HG02588 (cell line): ENCODE measurements around the gene ST3GAL3.

Source experiments
- ATAC-seq: cut with Tn5 transposase; IDR thresholded peaks from one replicate; pipeline ENCODE4 v1.9.1; 2021; ENCODE audit warnings: mild to moderate bottlenecking, moderate library complexity; ENCODE audit not compliant: unreplicated experiment

The ST3GAL3 gene

GRCh38 chr1:43873851-43874250 lies 166.5 kb downstream of the ST3GAL3 start:
- ATAC-seq: no peak

DNA sequence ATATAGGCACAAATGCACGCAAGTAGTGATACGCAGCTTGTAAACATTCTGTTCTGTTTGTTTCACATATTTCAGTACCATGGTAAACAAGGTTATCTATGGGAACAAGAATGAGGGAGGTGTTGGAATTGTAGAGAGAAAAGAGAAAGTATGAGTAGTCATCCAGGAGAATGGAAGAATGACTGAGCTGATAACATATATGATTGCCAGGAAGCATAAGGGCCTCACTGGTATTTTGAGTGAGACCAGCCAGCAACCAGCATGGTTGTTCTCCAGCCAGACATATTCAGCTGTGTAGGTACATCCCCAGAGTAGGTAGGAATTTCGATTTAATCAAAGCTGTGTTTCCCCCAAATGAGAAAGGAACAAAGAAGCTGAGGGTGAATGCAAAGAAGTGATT lies 167.4 kb downstream of the ST3GAL3 start:
- no peak for ATAC-seq

DNA sequence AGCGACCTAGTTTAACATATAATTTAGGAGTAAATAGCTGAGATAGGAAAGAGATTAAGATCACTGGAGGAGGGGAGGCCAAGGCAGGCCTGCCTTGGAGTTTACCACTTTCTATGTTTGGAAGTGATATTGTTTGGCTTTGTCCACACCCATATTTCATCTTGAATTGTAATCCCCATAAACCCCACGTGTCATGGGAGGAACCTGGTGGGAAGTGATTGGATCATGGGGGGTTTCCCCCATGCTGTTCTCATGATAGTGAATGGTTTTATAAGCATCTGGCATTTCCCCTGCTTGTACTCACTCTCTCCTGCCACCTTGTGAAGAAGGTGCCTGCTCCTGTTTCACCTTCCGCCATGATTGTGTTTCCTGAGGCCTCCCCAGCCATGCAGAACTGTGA lies 168.0 kb downstream of the ST3GAL3 start:
- ATAC-seq: no peak

DNA sequence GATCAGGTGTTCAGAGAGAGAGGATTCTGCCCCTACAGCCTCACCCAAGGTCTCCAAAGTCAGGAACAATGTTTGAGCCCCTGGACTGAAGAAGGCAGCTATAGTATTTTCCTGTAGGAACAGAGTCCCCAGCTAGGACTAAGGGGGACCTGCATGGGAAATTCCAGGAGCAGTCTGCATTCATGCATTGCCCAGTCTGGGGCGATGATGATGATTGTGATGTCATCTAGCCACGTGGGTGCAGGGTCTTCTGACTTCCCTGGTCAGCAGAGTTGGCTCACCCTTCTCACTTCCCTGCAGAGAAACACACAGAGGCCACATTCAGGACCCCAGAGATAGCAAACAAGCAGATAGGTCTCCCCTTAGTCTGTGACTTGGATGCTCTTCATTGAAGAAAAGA lies 169.8 kb downstream of the ST3GAL3 start:
- no peak for ATAC-seq

DNA sequence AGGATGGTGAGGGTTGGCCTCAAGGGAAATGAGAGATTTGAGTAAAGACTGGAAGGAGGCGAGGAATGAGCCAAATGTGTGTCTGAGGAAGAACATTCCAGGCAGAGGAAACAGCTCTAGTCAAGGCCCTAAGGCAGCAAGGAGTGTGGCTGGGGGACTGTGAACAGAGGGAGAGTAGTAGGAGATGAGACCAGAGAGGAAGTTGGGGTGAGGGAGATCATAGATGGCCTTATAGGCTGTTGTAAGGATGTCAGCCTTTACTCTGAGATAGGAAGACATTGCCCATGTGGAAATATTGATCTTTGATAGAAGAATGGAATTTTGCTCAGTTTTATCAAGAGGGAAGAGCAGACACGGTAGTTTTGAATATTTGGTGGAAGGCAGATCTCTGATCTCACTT lies 171.1 kb downstream of the ST3GAL3 start:
- no peak for ATAC-seq

- ATAC-seq: no peak
Measured at GRCh38 chr1:43878854-43879253, 171.5 kb downstream of the ST3GAL3 start.

GRCh38 chr1:43879414-43879813 lies 172.1 kb downstream of the ST3GAL3 start:
- no peak for ATAC-seq

GRCh38 chr1:43879996-43880395 lies 172.7 kb downstream of the ST3GAL3 start:
- no peak for ATAC-seq

GRCh38 chr1:43880604-43881003 lies 173.3 kb downstream of the ST3GAL3 start:
- no peak for ATAC-seq

GRCh38 chr1:43881415-43881814 lies 174.1 kb downstream of the ST3GAL3 start:
- ATAC-seq: no peak

DNA sequence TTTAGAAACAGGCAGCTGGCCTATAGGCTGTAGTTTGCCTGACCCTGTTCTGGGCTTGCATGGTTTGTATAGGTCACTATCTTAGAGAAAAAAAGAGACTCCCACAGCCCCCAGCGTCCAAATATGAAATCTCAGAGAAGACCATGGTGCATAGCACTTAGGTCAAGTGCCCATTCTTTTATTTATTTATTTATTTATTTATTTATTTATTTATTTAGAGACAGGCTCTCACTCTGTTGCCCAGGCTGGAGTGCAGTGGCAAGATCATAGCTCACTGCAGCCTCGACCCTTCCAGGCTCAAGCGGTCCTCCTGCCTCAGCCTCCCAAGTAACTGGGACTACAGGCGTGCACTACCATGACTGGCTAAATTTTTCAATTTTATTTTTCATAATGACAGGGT lies 175.4 kb downstream of the ST3GAL3 start:
- ATAC-seq: no peak

DNA sequence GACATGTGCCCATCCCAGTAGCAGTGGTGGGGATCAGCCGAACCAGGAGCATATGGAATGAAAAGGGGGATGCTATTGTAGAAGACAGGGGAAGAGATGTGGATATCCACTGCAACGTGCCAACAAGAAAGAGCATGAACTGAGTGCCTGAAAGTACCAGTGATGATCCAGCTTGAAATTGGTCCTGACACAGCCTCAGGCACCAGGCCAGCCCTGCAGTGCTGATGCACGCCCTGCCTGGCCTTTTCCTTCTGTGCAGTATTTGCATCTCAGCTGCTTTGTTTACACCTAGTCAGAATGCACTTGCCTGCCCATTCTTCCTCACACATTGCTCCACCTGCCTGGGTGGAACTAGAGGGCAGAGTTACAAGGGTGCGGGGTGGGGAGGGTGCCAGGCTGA lies 176.0 kb downstream of the ST3GAL3 start:
- no peak for ATAC-seq

DNA sequence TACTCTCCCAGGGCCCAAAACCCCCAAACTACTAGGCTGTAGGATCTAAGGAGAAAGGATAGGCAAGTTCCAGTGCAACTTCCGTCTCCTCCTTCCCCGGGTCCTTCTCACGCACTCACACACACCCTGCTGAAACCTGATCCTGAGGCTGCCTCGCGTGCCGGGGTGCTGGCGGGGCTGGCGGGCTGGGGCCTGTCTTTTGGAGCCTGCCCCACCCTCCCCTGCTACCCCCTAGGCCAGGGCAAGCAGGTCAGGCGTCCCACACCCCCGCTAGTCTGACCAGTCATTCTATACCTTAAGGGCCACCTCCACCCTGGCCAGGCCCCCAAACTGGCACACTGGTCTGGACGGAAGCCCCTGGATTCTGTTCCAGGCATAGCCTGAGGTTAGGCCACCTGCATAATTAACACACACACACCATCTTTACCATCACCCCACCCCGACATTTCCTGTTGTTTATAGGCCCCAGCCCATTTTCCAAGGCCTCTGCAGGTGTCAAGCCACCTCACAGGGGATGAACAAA lies 178.0 kb downstream of the ST3GAL3 start:
- no peak for ATAC-seq

DNA sequence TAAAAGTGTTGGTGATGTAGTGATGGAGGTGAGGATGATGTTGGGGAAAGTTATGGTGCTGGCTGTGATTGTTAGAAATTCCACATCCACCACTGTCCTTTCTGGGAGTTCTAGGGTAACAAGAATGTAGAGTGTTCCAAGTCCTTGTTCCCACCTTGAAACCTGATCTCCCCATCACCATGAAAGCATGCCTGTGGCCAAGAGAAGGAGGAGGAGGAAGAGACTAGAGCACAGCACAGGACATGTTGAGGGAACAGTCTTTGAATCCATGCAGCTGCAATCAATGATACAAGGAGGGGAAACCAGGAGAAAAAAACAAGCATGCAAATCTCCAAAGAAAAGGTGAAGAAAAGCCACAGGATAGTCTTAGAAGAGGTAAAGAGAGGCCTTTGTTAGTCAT lies 180.4 kb downstream of the ST3GAL3 start:
- ATAC-seq: no peak

DNA sequence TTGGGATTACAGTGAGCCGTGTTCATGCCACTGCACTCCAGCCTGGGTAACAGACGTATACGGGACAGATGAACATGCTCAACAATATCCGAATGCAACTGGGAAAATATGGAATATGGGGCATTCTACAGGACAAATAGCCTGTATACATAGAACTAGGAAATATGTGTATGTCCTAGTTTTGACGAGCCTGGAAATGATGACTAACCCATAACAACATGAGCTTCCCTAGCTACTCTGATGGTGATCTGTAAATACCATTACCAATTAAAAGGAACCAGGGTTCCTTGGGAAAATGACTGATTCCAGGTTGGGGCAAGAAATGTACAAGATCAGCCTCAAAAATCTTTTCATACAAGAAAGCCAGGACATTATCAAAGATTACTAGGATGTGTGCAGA lies 183.5 kb downstream of the ST3GAL3 start:
- no peak for ATAC-seq

DNA sequence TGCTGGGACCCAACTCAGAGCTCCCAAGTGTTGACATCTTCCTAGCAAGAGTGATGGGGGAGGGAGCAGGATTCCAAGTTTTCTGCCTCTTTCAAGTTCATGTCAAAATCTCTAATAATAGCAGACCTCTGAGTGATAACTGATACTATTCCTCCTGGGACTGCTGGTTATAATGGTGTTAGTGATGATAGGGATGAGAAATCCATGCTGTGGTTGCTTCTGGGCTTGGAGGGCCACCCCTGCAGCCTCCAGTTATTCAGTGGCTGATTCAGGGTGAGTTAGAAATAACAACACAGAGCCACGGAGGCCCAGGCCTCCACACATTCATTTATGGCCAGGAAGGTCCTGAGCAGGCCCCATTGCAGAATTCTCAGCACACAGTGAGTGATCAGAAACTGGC lies 185.7 kb downstream of the ST3GAL3 start:
- ATAC-seq: no peak

DNA sequence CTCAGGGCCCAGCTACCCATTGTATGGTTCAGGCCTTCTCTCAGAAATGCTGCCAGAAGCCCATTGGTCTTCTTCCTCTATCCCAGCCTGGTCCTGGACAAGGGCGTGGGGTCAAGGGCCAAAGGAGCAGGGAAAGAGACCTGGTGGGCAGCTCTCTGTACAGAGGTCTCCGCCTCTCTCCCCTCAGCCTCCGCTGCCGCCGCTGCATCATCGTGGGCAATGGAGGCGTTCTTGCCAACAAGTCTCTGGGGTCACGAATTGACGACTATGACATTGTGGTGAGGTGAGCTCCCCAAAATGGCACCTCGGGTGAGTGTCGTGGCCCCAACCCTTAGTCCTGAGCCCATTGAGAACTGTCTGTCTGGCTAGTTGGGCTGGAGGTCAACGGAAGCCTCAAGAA lies 191.6 kb downstream of the ST3GAL3 start:
- no peak for ATAC-seq

GRCh38 chr1:43900386-43900785 lies 193.1 kb downstream of the ST3GAL3 start:
- no peak for ATAC-seq

DNA sequence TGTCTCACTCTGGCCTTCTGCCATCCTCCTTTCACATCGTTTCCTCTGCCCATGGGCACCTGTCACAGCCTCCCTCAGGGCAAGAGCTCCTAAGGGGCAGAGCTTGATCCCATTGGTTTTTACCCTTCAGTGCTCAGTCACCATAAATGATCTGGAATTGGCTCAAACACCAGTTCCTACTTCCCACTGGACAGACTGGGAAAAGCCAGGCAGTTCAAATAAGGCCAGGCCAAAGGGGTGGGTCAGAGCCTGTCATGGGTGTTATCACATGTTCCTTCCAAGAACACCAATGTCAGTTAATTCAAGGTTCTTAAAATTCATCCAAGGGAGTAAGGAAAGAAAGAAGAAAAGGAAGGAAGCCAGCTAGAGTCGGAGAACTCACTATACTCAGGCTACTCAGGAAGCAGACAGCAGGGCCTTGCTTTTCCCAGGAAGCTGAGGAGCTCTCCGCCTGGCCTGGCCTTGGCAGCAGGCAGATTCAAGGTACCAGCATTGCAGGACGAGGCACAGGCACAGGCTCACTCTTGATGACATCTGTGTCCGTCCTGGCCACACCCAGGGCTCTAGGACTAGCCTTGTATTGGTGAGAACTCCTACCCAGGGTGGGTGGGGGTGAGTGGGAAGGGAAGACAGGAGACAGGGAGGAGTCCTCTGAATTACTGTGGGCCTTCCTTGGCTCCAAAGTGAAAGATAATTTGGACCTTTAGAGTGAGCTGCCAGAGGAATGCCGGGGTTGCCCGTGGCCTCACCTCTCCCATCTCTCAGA lies 194.0 kb downstream of the ST3GAL3 start:
- no peak for ATAC-seq

DNA sequence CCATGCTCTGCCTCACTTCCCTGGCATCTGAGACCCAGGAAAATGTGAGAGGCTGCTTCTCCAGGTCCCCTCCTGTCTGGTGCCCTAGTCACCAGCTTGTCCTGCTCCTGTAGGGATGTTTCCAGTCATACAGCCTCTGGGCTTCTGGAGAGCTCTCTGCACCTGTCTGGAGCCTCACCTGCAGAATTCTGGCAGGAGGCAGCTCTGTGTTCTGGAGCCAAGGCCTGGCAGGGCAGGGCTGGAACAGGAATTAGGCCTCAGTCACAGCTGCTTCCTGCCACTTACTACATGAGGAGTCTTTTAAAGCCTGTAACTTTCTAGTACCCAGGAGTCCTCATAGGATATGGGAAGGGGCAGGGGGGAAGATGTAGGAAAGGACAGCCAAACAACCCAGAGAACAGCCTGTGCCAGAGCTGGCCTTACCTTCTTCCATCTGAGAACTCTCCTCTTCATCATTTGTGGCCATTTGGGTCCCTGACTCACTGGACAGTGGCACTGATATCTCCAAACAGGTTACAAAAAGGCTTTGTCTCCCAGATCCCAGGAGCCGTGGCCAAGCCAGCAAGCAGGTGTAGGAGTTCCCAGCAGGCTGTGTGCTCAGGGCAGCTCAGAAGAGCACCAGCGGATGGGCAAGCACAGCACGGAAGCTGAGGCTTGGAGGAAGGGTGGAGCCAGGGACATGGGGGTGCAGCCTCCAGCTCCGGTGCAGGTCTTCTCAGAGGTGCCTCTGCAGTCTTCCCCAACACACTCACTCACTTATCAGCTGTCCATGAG lies 194.9 kb downstream of the ST3GAL3 start:
- ATAC-seq: no peak

GRCh38 chr1:43904660-43905551 lies 197.6 kb downstream of the ST3GAL3 start:
- no peak for ATAC-seq
